DMS153 treated with DMSO at 0.1 percent for 48 hours (cell line): ENCODE data around the gene RASIP1.
"Not testable (repeated sequence)": the region's sequence is repeated elsewhere in the genome, so short reads cannot be mapped to it uniquely, and the experiment has no call there.

Experiments
- DNase-seq: peaks from one replicate; lab custom pipeline; 2025; ENCODE audit not compliant: unreplicated experiment; lab: John Stamatoyannopoulos, UW

Gene RASIP1

DNA sequence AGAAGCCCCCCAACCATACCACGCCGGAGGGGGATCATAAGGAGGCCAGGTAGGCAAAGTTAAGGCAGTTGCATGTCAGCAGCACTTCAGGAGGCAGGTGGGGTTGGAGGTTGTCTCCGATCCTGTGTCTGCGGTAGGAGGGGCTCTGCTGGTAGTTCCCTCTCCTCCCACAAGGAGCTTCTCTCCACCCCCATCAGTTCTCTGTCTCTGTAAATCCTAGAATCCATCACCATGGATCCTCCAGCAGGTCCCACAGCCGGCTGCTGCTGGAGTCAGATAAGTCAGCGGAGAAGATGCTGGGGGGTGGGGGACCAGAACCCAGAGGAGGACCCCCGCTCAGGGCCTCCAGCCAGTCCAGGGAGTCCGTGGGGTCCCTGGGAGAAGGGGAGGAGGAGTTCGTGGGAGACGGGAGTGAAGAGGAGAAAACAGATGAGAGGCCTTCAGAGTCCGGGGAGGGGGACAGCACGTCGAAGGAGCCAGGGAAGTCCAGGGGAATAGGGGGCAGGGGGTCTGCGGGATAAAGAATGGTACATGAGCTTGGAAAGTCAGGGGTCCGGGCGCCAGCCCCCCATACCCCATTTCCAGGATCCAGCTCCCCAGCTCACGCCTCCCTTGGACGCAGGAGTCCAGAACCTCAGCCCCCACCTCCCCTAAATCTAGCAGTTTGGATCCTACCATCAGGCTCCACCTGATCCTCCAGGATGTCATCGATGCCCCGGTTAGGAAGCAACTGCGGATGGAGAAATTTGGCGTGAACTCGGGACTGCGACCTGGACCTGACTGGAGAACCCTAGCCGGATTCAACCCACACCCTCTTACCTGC lies 27.2 kb downstream of the RASIP1 start:
- no peak for DNase-seq

GRCh38 chr19:48711106-48711662 lies 29.2 kb downstream of the RASIP1 start:
- no peak for DNase-seq

DNA sequence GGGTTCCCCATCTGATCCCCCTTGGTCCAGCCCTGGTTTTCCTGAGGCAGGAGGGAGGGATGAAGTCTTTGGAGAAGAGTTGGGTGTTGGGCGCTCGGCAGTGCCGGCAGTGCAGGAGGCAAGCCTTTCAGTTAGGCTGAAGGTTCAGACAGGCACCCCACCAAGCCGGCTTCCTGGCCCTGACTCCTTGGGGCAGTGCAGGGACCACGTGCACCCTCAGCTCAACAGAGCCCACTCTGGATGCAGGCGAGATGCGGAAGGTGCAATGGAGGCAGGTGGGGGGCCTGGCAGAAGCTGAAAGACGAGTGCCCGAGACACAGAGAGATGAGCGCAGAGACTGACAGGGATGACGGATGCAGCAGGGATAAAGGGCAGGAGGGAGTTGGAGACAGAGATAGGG lies 31.9 kb downstream of the RASIP1 start:
- no peak for DNase-seq

- no peak for DNase-seq
Observed at GRCh38 chr19:48705431-48705830, 35.0 kb downstream of the RASIP1 start.

GRCh38 chr19:48703316-48703715 lies 37.1 kb downstream of the RASIP1 start:
- no peak for DNase-seq

DNA sequence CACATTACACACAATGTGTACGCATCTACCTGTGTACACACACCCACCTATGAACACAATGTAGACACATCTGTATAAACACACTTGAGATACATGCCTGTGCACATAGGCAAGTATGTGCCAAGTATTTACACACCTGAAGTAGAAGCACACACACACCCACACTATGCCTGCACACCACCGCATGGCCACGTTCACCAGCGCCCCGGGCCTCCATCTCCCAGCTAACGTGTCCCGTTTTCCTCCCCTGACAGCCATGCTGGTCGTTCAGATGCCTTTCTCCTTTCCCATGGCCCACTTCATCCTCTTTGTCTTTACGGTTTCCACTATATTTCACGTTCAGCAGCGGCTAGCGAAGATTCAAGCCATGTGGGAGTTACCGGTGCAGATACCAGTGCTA lies 37.7 kb downstream of the RASIP1 start:
- DNase-seq, result no peak

DNA sequence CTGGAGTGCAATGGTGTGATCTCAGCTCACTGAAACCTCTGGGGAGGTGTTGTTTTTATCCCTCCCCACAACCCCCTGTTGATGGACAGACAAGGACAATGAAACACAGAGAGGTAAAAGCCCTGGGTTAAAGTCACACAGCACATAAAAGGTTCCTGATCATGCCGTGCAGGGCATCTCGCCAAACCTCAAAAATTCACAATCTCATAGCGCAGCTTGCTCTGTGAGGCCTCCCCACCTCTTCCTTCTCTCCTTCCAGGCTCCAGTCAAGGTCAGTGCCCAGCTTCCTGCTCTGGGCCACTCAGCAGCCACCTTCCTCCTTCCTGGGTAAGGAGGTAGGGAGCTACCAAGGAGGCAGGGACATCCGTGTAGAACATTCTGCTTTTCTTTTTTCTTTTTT lies 42.4 kb downstream of the RASIP1 start:
- DNase-seq, result no peak

GRCh38 chr19:48696353-48697010 lies 43.9 kb downstream of the RASIP1 start:
- DNase-seq, result peak; percentile 28

DNA sequence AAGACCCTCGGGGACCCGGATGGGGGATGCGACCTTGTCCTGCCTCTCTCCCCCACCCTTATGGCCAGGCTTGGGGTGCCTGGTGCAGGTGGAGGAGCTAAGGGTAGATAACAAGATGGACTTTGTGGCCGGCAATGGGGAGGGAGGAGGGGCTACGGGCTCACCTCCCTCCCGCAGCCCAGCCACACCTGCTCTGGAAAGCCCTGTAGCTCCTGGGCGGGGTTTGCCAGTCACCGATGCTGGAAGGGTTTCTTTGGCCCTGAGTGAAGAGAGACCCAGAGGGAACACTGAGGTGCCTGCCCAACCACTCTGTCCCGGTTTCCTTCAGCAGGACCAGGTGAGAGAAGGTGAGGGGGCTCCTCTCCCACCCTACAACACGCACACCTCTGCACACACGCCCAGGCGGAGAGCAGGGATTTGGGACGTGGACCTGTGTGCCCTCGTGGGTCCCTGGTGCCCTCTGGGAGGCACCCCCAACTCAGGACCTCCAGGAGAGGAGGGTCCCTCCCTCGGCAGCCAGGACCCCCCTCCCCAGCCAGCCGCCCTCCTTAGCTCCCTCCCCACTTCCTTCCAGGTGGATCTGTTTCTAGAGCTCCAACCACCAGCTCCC lies 44.6 kb downstream of the RASIP1 start, which contains the start of gene FUT2:
TSS of gene FUT2 (plus strand) at position 229 of the 610 bp plus-strand sequence. CDS start 6,986 bp downstream, outside the sequence.
- peak; percentile 47 for DNase-seq

DNA sequence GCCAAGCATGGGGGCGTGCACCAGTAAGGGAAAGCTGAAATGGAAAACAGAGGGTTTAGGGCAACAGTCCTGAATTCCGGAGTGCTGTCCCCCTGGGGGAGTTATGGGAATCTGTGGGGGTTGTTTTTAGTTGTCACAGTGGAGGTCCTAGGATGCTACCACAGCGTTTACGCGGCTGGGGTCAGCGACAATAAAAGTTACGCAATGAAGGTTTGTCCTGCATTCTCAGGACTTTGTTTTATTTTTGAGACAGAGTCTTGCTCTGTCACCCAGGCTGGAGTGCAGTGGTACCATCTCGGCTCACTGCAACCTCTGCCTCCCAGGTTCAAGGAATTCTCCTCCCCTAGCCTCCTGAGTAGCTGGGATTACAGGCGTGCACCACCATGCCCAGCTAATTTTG lies 46.8 kb downstream of the RASIP1 start:
- not testable (repeated sequence) for DNase-seq

DNA sequence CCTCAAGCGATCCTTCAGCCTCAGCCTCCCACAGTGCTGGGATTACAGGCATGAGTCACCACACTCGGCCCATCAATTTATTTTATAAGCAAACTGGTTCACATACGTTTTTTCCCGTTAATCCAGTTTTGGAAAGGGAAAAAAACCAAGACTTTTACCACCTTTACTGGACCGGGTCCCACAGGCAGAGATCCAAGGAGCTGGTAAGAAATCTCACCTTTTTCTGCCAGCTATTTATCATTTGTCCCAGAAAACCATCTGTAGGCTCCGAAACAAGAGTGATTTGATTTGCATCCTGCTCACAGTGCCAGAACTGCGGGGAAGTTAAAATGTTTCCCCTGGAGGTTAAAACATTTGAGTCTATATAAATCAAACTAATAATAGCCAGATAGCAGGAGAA lies 51.0 kb downstream of the RASIP1 start:
- DNase-seq, result no peak

- DNase-seq, result no peak
Observed at GRCh38 chr19:48687776-48688175, 52.6 kb downstream of the RASIP1 start.

DNA sequence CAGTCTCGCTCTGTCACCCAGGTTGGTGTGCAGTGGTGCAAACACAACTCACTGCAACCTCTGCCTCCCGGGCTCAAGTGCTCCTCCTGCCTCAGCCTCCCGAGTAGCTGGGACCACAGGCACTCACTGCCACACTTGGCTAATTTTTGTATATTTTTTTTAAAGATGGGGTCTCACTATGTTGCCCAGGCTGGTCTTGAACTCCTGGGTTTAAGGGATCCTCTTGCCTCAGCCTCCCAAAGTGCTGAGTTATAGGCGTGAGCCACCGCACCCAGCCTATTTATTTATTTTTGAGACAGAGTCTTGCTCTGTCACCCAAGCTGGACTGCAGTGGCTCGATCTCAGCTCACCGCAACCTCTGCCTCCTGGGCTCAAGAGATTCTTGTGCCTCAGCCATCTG lies 53.8 kb downstream of the RASIP1 start:
- DNase-seq, result not testable (repeated sequence)

GRCh38 chr19:48686088-48686487 lies 54.3 kb downstream of the RASIP1 start:
- no peak for DNase-seq

DNA sequence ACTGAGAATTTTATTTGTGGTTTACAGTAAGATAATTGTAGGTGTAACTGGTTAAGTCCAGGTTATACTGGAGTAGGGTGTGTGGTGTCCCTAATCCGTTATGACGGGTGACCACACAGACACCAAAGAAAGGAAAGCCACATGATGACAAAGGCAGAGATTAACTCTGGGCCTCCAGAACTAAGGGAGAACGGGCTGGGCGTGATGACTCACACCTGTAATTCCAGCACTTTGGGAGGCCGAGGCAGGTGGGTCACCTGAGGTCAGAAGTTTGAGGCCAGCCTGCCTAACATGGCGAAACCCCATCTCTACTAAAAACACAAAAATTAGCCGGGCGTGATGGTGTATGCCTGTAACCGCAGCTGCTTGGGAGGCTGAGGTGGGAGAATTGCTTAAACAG lies 54.8 kb downstream of the RASIP1 start:
- no peak for DNase-seq

DNA sequence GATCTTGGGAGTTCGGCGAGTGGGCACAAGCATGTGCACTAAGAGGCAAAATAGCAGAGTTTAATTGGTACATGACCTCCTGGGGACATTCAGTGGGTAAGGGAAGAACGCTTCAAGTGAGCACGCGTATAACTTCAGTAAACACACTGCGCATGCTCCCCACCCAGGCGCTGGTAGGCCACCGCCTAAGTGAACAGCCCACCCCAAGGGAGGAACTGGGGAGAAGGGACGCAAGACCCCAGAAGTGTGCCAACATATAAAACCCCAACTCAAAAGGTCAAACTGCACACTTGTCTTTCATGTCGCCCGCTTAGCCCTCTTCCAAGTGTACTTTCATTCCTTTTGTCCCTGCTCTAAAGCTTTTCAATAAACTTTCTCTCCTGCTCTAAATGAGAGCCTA lies 57.1 kb downstream of the RASIP1 start:
- DNase-seq, result peak; percentile 47

DNA sequence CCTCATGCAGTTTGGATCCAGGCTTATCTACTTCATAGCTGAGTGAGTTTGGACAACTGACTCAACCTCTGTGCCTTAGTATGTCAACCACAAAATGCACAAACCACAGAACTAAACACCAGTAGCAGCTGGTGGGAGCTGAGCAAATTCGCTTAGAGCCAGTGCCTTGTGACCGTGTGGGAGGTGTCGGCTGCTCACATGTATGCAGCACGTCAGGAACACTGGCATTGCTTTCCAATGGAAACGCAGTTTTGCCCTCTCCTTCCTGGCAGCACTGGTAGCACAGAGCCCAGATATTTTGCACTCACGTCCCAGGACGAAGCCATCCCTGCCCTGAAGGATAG lies 59.3 kb downstream of the RASIP1 start:
- DNase-seq, result no peak

DNA sequence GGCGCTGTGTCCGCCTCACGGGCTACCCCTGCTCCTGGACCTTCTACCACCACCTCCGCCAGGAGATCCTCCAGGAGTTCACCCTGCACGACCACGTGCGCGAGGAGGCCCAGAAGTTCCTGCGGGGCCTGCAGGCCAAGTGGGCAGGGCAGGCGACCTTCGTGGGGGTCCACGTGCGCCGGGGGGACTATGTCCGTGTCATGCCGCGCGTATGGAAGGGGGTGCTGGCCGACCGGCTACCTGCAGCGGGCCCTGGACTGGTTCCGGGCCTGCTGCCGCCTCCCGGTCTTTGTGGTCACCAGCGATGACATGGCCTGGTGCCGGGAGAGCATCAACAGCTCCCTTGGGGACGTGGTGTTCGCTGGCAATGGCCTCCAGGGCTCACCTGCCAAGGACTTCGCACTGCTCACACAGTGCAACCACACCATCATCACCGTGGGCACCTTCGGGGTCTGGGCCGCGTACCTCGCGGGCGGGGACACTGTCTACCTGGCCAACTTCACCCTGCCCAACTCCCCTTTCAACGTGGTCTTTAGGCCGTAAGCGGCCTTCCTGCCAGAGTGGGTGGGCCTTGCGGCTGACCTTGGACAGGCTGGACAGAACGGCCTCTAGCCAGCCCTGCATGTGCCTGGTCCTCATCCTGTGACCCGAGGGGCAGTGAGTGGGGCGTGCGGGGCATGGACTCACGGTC lies 59.8 kb downstream of the RASIP1 start:
- DNase-seq, result no peak

DNA sequence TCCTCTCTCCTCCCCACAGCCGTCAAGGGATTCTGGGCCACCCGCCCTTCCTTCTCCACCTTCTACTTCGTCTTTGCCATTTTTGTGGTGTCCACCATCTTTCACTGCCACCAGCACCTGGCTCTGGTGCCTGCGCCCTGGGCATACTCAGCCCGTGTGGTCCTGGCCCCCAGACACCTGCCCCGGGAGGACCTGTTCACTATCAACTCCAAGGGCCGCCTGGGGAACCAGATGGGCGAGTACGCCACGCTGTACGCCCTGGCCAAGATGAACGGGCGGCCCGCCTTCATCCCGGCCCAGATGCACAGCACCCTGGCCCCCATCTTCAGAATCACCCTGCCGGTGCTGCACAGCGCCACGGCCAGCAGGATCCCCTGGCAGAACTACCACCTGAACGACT lies 60.4 kb downstream of the RASIP1 start:
- not testable (repeated sequence) for DNase-seq

GRCh38 chr19:48678201-48678600 lies 62.2 kb downstream of the RASIP1 start:
- no peak for DNase-seq

GRCh38 chr19:48676887-48677286 lies 63.5 kb downstream of the RASIP1 start:
- DNase-seq, result no peak
